Skeletal muscle tissue (tissue), 4 donors: ENCODE measurements around the gene HOXA2. TPM values are rescaled to one million over a fixed set of nuclear protein-coding genes. Genes with fewer than 3 reads are reported as not detected.

ENCODE experiments used
- H3K27ac ChIP-seq: one replicate; pipeline ENCODE4 v1.7.0; 2013; ENCODE audit warnings: mild to moderate bottlenecking, low read depth, low read length, inconsistent platforms
- H3K27me3 ChIP-seq, 3 donors: one replicate each; pipeline ENCODE4 v1.7.0; 2013; ENCODE audit warnings: low read length in 3 of 3; ENCODE audit not compliant: control insufficient read depth in 3 of 3, insufficient read depth in 3 of 3
- H3K36me3 ChIP-seq, 3 donors: one replicate each; pipeline ENCODE4 v1.7.0; 2013; ENCODE audit warnings: low read length in 3 of 3; ENCODE audit not compliant: control insufficient read depth in 3 of 3, insufficient read depth in 3 of 3
- H3K4me1 ChIP-seq, 3 donors: one replicate each; pipeline ENCODE4 v1.7.0; 2013; ENCODE audit warnings: low read length in 3 of 3, mild to moderate bottlenecking in 3 of 3; ENCODE audit not compliant: control insufficient read depth in 3 of 3, insufficient read depth in 3 of 3
- H3K4me3 ChIP-seq, 3 donors: one replicate each; pipeline ENCODE4 v1.7.0; 2013; ENCODE audit warnings: low read length in 3 of 3
- H3K9ac ChIP-seq, 3 donors: one replicate each; pipeline ENCODE4 v1.7.0; 2013; ENCODE audit warnings: low read length in 3 of 3, mild to moderate bottlenecking in 3 of 3, moderate library complexity in 2 of 3, low read depth in 1 of 3
- H3K9me3 ChIP-seq, 3 donors: one replicate each; pipeline ENCODE4 v1.7.0; 2013; ENCODE audit warnings: low read length in 3 of 3; ENCODE audit not compliant: control insufficient read depth in 3 of 3
- total RNA-seq: library from RNA; depleted of rRNA; stranded (reverse); fragments of >200 nt; gene quantifications from one replicate; pipeline ENCODE4 v1.2.3, GENCODE V29; 2014
- donor health status: Osteomylitis.

The HOXA2 gene
- total RNA-seq, 1 donor from 2014 or later = under 0.01 TPM

- Histone ChIP-seq H3K4me1 (peaks cover 13 to 24% (median 21%) of the 10 kb centered on the region in 3 donors), H3K4me3 (peak overlapping the region in 1 of 3 donors; percentile 41), H3K36me3 (peaks cover 0 to 6% (median 0%) of the 10 kb centered on the region in 3 donors), H3K9ac (peak overlapping the region in 2 of 3 donors; percentile 34 to 35), H3K27me3 (peaks cover 0 to 5% (median 0%) of the 10 kb centered on the region in 3 donors), H3K9me3 (no peaks in the 10 kb centered on the region), H3K27ac (peak overlapping the region; percentile 80)
Measured at GRCh38 chr7:27098578-27099451, 3.7 kb downstream of the HOXA2 start.

GRCh38 chr7:27097686-27098577 lies 4.6 kb downstream of the HOXA2 start:
- Histone ChIP-seq H3K4me1 (peaks cover 13 to 24% (median 21%) of the 10 kb centered on the region in 3 donors), H3K27me3 (peaks cover 0 to 2% (median 0%) of the 10 kb centered on the region in 3 donors), H3K9ac (peak overlapping the region; percentile 20 to 35 (median 33))

GRCh38 chr7:27096768-27097514 lies 5.5 kb downstream of the HOXA2 start:
- H3K9ac ChIP-seq = peak overlapping the region; percentile 87 to 89 (median 88)
- no peaks in the 10 kb centered on the region for H3K9me3 ChIP-seq
- H3K4me3 ChIP-seq = peak overlapping the region; percentile 86 to 90 (median 89)
- H3K36me3 ChIP-seq = peaks cover 0 to 6% (median 0%) of the 10 kb centered on the region in 3 donors
- peak overlapping the region; percentile 80 for H3K27ac ChIP-seq
- H3K27me3 ChIP-seq = peaks cover 0 to 2% (median 0%) of the 10 kb centered on the region in 3 donors
- H3K4me1 ChIP-seq = peaks cover 13 to 24% (median 21%) of the 10 kb centered on the region in 3 donors

More at GRCh38 chr7:27097686-27098577, 4.6 kb downstream of the HOXA2 start:
- peak overlapping the region; percentile 35 to 90 (median 89) for H3K4me3 ChIP-seq
- peak overlapping the region; percentile 80 for H3K27ac ChIP-seq
- H3K36me3 ChIP-seq = peaks cover 0 to 6% (median 0%) of the 10 kb centered on the region in 3 donors
- H3K9me3 ChIP-seq = no peaks in the 10 kb centered on the region

GRCh38 chr7:27095897-27096767 lies 6.4 kb downstream of the HOXA2 start, which contains the start of gene HOXA1:
TSS of gene HOXA1 (minus strand) at chr7:27096000. CDS start at chr7:27095912, 88 bp downstream.
- H3K4me1 ChIP-seq = peaks cover 13 to 24% (median 21%) of the 10 kb centered on the region in 3 donors
- H3K27me3 ChIP-seq = peaks cover 0 to 2% (median 0%) of the 10 kb centered on the region in 3 donors
- H3K9ac ChIP-seq = peak within 1 kb of the TSS; percentile 87 to 89 (median 88)
- peak within 1 kb of the TSS; percentile 86 to 90 (median 89) for H3K4me3 ChIP-seq
- H3K36me3 ChIP-seq = peaks cover 0 to 6% (median 0%) of the 10 kb centered on the region in 3 donors
- H3K27ac ChIP-seq = peak within 1 kb of the TSS; percentile 80
- H3K9me3 ChIP-seq = no peaks in the 10 kb centered on the region

GRCh38 chr7:27095050-27095896 lies 7.2 kb downstream of the HOXA2 start:
- Histone ChIP-seq H3K27ac (no peak overlapping the region), H3K9ac (peak overlapping the region in 2 of 3 donors; percentile 23 to 55), H3K36me3 (no peaks in the 10 kb centered on the region), H3K9me3 (no peaks in the 10 kb centered on the region), H3K4me1 (peaks cover 13 to 24% (median 21%) of the 10 kb centered on the region in 3 donors), H3K4me3 (peak overlapping the region; percentile 86 to 90 (median 89)), H3K27me3 (peaks cover under 1 to 3% (median 2%) of the 10 kb centered on the region in 3 donors)

GRCh38 chr7:27094304-27095049 lies 8.0 kb downstream of the HOXA2 start:
- H3K4me1 ChIP-seq = peaks cover 13 to 24% (median 21%) of the 10 kb centered on the region in 3 donors
- no peak overlapping the region for H3K9ac ChIP-seq
- no peaks in the 10 kb centered on the region for H3K36me3 ChIP-seq
- H3K27me3 ChIP-seq = peaks cover 4 to 8% (median 6%) of the 10 kb centered on the region in 3 donors
- H3K27ac ChIP-seq = no peak overlapping the region
- H3K9me3 ChIP-seq = no peaks in the 10 kb centered on the region
- no peak overlapping the region for H3K4me3 ChIP-seq

GRCh38 chr7:27093184-27093895 lies 9.1 kb downstream of the HOXA2 start:
- Histone ChIP-seq H3K9ac (no peak overlapping the region), H3K27me3 (peaks cover 9 to 16% (median 10%) of the 10 kb centered on the region in 3 donors)

More at GRCh38 chr7:27093184-27093895, 9.1 kb downstream of the HOXA2 start:
- H3K4me3 ChIP-seq = no peak overlapping the region
- no peaks in the 10 kb centered on the region for H3K36me3 ChIP-seq
- no peaks in the 10 kb centered on the region for H3K9me3 ChIP-seq
- H3K27ac ChIP-seq = no peak overlapping the region
- peaks cover 14 to 23% (median 21%) of the 10 kb centered on the region in 3 donors for H3K4me1 ChIP-seq
